Sigmoid colon (tissue), 4 donors: ENCODE measurements around the gene WDR53.

Experiments
- CTCF ChIP-seq, 4 experiments: fragments of 450-650 bp in 3 of 4; fragments of 200-600 bp in 1 of 4; IDR thresholded peaks; one replicate each; pipeline ENCODE4 v1.5.1; 2016 to 2019; ENCODE audit warnings: antibody characterized with exemption in 4 of 4, mild to moderate bottlenecking in 3 of 4, moderate library complexity in 2 of 4
- EP300 ChIP-seq, 4 donors: sonication (generic); formaldehyde crosslinking; IDR thresholded peaks; one replicate each; pipeline ENCODE4 v1.6.1; 2017; ENCODE audit warnings: antibody characterized with exemption in 4 of 4
- POLR2A ChIP-seq, 2 donors: fragments of 450-650 bp; IDR thresholded peaks; one replicate each; pipeline ENCODE4 v1.6.1; 2016; ENCODE audit warnings: antibody characterized with exemption in 2 of 2, mild to moderate bottlenecking in 2 of 2, moderate library complexity in 2 of 2

GRCh38 chr3:196557236-196557635, 11.1 kb downstream of the WDR53 start:
- TF ChIP-seq CTCF (IDR thresholded peaks at IDR 0.05), result no peak
- TF ChIP-seq EP300 (IDR thresholded peaks at IDR 0.05), result no peak
- no peak for TF ChIP-seq POLR2A (IDR thresholded peaks at IDR 0.05)
